HG03159 (cell line): ENCODE data around the gene ADAM10.
"Not testable (repeated sequence)": the region's sequence is repeated elsewhere in the genome, so short reads cannot be mapped to it uniquely, and the experiment has no call there.

Experiments
- ATAC-seq: cut with Tn5 transposase; IDR thresholded peaks from one replicate; pipeline ENCODE4 v1.9.1; 2021; ENCODE audit warnings: mild to moderate bottlenecking, moderate library complexity; ENCODE audit not compliant: unreplicated experiment

The ADAM10 gene, protein sequence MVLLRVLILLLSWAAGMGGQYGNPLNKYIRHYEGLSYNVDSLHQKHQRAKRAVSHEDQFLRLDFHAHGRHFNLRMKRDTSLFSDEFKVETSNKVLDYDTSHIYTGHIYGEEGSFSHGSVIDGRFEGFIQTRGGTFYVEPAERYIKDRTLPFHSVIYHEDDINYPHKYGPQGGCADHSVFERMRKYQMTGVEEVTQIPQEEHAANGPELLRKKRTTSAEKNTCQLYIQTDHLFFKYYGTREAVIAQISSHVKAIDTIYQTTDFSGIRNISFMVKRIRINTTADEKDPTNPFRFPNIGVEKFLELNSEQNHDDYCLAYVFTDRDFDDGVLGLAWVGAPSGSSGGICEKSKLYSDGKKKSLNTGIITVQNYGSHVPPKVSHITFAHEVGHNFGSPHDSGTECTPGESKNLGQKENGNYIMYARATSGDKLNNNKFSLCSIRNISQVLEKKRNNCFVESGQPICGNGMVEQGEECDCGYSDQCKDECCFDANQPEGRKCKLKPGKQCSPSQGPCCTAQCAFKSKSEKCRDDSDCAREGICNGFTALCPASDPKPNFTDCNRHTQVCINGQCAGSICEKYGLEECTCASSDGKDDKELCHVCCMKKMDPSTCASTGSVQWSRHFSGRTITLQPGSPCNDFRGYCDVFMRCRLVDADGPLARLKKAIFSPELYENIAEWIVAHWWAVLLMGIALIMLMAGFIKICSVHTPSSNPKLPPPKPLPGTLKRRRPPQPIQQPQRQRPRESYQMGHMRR

GRCh38 chr15:58749532-58750337, at the start of gene ADAM10:
TSS of gene ADAM10 (minus strand) at chr15:58749707. CDS start at chr15:58749534, 173 bp downstream.
- peak; percentile 70 for ATAC-seq

- no peak for ATAC-seq
Measured at GRCh38 chr15:58797505-58797904, 48.0 kb upstream of the ADAM10 start.

- ATAC-seq = no peak
Measured at GRCh38 chr15:58795825-58796224, 46.3 kb upstream of the ADAM10 start.

DNA sequence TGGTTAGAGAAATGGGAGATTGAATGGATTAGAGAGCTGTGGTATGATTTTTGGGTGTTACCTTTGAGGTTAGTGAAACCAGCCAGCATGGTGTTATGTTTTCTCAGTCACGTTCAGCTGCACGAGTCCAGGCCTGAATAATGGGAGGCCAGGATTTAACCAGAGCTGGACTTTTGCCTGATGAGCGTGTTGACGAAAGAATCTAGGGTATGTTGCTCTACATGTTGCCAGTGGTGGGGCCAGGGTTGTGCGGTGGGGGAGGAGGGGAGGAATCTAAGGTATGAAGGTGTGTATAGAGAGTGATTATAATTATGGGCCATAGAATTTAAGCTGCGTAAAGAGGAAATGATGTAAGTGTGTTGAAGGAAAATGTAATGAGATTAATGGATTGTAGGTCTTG, 44.4 kb upstream of the ADAM10 start:
- no peak for ATAC-seq

GRCh38 chr15:58788056-58788710, 38.7 kb upstream of the ADAM10 start:
- ATAC-seq = no peak

GRCh38 chr15:58785355-58785754, 35.8 kb upstream of the ADAM10 start:
- ATAC-seq = no peak

- ATAC-seq = no peak
Measured at GRCh38 chr15:58779554-58779953, 30.0 kb upstream of the ADAM10 start.

GRCh38 chr15:58777107-58777506, 27.6 kb upstream of the ADAM10 start:
- ATAC-seq = peak; percentile 49

DNA sequence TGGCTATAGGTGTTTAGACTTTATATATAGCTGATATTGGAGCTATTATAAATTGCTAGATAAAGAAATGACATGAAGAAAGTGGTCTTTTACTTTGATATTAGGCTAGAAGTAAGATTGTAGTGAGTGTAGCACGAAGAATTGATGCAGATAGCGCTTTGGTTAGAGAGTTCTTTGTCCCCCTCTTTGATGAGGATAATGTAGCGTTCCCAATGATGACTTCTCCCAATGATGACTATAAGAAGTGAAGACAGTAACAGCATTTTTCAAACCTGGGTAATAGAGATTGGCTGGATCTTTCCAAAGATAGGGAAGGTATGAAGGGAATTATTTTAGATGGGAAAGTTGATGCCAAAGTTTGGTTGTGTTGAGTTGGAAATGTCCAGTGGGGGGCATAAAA, 25.9 kb upstream of the ADAM10 start:
- no peak for ATAC-seq

DNA sequence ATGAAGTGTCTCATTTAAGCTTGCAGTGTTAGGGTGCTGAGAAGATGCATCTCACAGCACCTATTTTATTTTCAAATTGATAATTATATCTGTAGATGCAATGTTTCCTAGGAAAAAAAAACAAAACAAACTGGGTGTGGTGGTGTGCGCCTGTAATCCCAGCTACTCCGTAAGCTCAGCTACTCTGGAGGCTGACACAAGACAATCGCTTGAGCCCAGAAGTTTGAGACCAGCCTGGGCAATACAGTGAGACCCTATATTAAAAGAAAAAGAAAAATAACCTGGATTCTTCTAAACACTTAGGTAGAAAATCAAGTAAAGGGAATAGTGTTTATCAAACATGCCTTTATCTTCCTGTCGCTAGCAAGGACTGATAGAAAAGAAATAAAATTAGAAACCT, 23.5 kb upstream of the ADAM10 start:
- no peak for ATAC-seq

GRCh38 chr15:58771621-58772250, 22.2 kb upstream of the ADAM10 start:
- peak; percentile 11 for ATAC-seq

DNA sequence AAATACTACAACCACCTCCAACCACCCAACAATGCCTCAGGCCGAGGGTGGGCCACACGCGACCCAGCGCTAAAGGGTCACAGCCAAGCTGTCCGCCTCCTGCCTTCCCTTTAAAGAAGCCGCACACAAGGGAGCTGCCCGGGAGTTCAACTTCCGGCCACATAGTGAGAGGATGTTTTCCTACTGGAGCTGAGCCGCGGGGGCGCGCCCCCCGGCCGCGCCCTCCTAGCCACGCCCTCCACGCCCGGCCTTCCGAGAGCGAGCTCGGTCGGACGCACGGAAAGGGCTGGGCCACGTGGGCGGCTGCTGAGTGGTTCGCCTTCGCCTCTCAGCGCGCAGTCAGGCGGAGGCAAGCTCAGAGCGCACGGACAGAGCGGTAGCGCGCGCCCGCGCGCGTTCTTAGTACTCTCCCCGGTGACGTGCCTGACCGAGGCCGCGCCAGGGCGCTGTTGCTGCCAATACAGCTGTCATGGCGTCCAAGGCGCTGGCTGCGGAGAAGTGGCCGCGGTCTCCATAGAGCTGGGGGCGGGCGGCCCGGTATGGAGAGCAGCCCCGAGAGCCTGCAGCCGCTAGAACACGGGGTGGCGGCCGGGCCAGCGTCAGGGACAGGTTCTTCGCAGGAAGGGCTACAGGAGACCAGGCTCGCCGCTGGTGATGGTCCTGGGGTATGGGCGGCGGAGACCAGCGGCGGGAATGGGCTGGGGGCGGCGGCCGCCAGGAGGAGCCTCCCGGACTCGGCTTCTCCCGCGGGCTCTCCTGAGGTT, 21.5 kb upstream of the ADAM10 start, which contains the start of gene MINDY2:
MINDY2 (plus strand) TSS at position 446 of the 764 bp plus-strand sequence; CDS start at position 540, 94 bp downstream.
- peak; percentile 91 for ATAC-seq

GRCh38 chr15:58770519-58770856, 21.0 kb upstream of the ADAM10 start:
- ATAC-seq = peak; percentile 39

GRCh38 chr15:58768601-58769004, 19.1 kb upstream of the ADAM10 start:
- ATAC-seq = not testable (repeated sequence)

DNA sequence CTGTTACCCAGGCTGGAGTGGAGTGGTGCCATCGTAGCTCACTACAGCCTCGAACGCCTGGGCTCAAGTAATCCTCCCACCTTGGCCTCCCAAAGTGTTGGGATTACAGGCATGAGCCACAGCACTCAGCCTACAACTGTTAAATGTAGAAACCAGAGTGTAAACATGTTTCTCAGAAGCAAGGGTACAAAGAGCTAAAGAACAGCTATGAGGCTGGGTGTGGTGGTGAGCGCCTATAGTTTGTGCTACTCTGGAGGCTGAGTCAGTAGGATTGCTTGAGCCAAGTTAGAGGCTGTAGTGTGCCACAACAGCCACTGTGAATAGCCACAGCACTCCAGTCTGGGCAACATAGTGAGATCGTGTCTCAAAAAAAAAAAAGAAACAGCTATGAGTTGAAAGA, 16.8 kb upstream of the ADAM10 start:
- ATAC-seq = no peak

GRCh38 chr15:58764468-58764867, 15.0 kb upstream of the ADAM10 start:
- ATAC-seq = no peak

GRCh38 chr15:58762731-58763130, 13.2 kb upstream of the ADAM10 start:
- no peak for ATAC-seq

- ATAC-seq = no peak
Measured at GRCh38 chr15:58762285-58762684, 12.8 kb upstream of the ADAM10 start.

DNA sequence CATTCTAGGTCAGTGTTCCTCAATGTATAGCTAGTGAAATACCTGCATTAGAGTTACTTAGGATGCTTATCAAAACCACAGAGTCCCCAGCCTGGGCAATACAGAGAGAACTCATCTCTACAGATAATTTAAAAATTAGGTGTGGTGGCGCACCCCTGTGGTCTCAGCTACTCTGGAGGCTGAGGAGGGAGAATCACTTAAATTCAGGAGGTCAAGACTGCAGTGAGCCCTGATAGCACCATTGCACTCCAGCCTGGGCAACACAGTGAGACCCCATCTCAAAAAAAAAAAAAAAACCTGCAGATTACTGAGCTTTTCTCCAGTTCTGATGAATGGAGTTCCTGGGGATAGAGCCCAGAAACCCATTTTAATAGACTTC, 11.5 kb upstream of the ADAM10 start:
- no peak for ATAC-seq
